ENCODE measurements around the gene NTN5. TPM values are rescaled to one million over a fixed set of nuclear protein-coding genes. Genes with fewer than 3 reads are reported as not detected.

The NTN5 gene
- total and polyA plus RNA-seq, 2 donors (not counting 1 experiment from before 2014, with no cell fraction given): under 0.01 to 0.10 TPM

DNA sequence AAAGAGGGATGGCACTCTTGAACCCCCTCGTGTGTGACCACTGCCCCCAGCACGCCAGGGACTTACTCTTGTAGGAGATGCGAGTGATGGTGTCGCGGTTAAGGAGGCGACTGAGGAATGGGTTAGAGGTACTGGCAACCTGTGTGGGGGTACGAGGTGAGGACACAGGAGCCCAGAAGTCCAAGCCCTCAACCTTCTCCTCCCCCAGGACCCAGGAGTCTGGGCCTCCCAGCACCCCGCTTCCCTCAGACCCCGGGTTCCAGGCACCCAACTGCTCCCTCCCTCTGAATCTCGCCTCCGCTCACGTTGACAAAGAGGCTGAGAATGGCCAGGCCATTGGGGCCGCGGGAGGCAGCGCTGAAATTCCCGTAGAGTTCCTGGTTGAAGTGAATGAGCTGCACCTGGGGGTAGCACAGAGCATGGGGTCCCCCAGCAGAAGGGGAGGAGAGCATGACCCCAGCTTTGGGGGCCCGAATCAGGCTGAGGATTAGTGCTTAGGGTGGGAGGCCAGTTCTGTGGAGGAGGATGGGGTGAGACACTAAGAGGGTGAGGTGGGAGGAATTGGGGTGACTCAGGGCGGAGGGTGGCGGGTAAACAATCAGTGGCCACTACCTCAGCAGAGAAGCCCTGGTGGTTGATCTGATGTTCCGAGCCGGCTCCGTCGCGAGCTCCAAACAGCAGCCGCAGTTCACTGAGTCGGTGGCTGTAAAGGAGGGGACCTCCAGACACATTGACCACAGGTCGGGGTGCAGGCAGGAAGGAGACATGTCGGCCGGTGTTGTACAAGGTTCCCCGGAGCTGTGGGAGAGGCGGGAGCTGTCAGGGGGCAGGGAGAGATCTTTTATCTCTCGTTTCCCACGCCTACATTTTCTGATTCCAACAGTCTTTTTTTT is 33.1 kb downstream of the NTN5 start:
- H2AFZ ChIP-seq (ENCODE audit: low read length): peak overlapping the region; percentile 46
- no peaks in the 10 kb centered on the region for H3K27me3 ChIP-seq (ENCODE audit: control insufficient read depth, insufficient read depth, low read length)
- H4K20me1 ChIP-seq (ENCODE audit: control insufficient read depth, extremely low read depth, insufficient read depth, low read length): no peaks in the 10 kb centered on the region
- no peak overlapping the region for H3K9ac ChIP-seq (ENCODE audit: insufficient read depth, low read length)
- DNase-seq (ENCODE audit: low read depth in 2 of 2): no peak
- H3K27ac ChIP-seq (ENCODE audit: insufficient read depth, low read length): no peak overlapping the region
- no peak for TF ChIP-seq EZH2 (IDR thresholded peaks at IDR 0.05; ENCODE audit: low read length, missing control alignments)
- TF ChIP-seq, protein P1, sequence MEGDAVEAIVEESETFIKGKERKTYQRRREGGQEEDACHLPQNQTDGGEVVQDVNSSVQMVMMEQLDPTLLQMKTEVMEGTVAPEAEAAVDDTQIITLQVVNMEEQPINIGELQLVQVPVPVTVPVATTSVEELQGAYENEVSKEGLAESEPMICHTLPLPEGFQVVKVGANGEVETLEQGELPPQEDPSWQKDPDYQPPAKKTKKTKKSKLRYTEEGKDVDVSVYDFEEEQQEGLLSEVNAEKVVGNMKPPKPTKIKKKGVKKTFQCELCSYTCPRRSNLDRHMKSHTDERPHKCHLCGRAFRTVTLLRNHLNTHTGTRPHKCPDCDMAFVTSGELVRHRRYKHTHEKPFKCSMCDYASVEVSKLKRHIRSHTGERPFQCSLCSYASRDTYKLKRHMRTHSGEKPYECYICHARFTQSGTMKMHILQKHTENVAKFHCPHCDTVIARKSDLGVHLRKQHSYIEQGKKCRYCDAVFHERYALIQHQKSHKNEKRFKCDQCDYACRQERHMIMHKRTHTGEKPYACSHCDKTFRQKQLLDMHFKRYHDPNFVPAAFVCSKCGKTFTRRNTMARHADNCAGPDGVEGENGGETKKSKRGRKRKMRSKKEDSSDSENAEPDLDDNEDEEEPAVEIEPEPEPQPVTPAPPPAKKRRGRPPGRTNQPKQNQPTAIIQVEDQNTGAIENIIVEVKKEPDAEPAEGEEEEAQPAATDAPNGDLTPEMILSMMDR (conservative IDR thresholded peaks at IDR 0.05 in 1 of 2, IDR thresholded peaks at IDR 0.05 in 1 of 2; ENCODE audit: low read depth in 1 of 2, low read length in 2 of 2): no peak
- H3K4me2 ChIP-seq (ENCODE audit: extremely low read depth, insufficient read depth, low read length): no peak overlapping the region
- peaks cover 18% of the 10 kb centered on the region for H3K4me1 ChIP-seq (ENCODE audit: control insufficient read depth, extremely low read depth, insufficient read depth, low read length)
- H3K36me3 ChIP-seq (ENCODE audit: control insufficient read depth, insufficient read depth, low read length): no peaks in the 10 kb centered on the region
- H3K79me2 ChIP-seq (ENCODE audit: control insufficient read depth, insufficient read depth, low read length): no peaks in the 10 kb centered on the region
- no peaks in the 10 kb centered on the region for H3K9me3 ChIP-seq (ENCODE audit: control insufficient read depth, insufficient read depth, low read depth, low read length)
- H3K4me3 ChIP-seq (replicated peaks in 1 of 4; ENCODE audit: control extremely low read depth in 1 of 4, insufficient read depth in 1 of 4, low read depth in 3 of 4, low read length in 4 of 4): no peak overlapping the region

DNA sequence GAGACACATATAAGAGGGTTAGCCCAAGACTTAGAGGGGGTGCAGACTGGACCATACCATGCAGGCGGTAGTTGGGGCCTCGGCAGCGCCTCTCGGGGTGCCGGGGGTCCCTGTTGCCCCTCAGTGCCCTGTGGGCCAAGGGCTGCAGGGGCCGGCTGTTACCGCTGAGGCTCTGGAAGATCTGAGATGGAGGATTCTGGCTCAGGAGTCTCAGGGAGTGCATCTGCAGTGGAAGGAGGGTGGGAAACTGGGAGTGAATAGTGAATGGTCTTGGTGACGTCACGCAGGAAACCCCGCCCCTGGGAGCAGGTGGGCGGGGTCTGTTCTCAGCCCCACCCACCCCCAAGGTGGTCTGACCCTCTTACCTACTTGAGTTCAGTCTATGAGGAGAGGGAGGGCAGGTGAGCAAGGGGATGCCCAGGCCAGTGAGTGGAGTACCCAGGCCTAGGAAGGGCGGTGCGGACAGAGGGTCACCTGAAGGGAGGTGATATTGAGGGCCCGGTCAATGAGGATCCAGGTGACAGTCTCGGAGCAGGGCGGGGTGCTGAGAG is 33.9 kb downstream of the NTN5 start:
- no peaks in the 10 kb centered on the region for H4K20me1 ChIP-seq (ENCODE audit: control insufficient read depth, extremely low read depth, insufficient read depth, low read length)
- H3K79me2 ChIP-seq (ENCODE audit: control insufficient read depth, insufficient read depth, low read length): no peaks in the 10 kb centered on the region
- no peaks in the 10 kb centered on the region for H3K27me3 ChIP-seq (ENCODE audit: control insufficient read depth, insufficient read depth, low read length)
- H3K4me1 ChIP-seq (ENCODE audit: control insufficient read depth, extremely low read depth, insufficient read depth, low read length): peaks cover 24% of the 10 kb centered on the region
- TF ChIP-seq EZH2 (IDR thresholded peaks at IDR 0.05; ENCODE audit: low read length, missing control alignments): no peak
- TF ChIP-seq, protein P1 (conservative IDR thresholded peaks at IDR 0.05 in 1 of 2, IDR thresholded peaks at IDR 0.05 in 1 of 2; ENCODE audit: low read depth in 1 of 2, low read length in 2 of 2): no peak
- no peak overlapping the region for H3K27ac ChIP-seq (ENCODE audit: insufficient read depth, low read length)
- no peak overlapping the region for H3K9ac ChIP-seq (ENCODE audit: insufficient read depth, low read length)
- no peaks in the 10 kb centered on the region for H3K9me3 ChIP-seq (ENCODE audit: control insufficient read depth, insufficient read depth, low read depth, low read length)
- no peak overlapping the region for H2AFZ ChIP-seq (ENCODE audit: low read length)
- DNase-seq (ENCODE audit: low read depth in 2 of 2): no peak
- H3K4me3 ChIP-seq (replicated peaks in 1 of 4; ENCODE audit: control extremely low read depth in 1 of 4, insufficient read depth in 1 of 4, low read depth in 3 of 4, low read length in 4 of 4): peak overlapping the region in 1 of 4 experiments; percentile 81
- no peak overlapping the region for H3K4me2 ChIP-seq (ENCODE audit: extremely low read depth, insufficient read depth, low read length)
- H3K36me3 ChIP-seq (ENCODE audit: control insufficient read depth, insufficient read depth, low read length): no peaks in the 10 kb centered on the region

DNA sequence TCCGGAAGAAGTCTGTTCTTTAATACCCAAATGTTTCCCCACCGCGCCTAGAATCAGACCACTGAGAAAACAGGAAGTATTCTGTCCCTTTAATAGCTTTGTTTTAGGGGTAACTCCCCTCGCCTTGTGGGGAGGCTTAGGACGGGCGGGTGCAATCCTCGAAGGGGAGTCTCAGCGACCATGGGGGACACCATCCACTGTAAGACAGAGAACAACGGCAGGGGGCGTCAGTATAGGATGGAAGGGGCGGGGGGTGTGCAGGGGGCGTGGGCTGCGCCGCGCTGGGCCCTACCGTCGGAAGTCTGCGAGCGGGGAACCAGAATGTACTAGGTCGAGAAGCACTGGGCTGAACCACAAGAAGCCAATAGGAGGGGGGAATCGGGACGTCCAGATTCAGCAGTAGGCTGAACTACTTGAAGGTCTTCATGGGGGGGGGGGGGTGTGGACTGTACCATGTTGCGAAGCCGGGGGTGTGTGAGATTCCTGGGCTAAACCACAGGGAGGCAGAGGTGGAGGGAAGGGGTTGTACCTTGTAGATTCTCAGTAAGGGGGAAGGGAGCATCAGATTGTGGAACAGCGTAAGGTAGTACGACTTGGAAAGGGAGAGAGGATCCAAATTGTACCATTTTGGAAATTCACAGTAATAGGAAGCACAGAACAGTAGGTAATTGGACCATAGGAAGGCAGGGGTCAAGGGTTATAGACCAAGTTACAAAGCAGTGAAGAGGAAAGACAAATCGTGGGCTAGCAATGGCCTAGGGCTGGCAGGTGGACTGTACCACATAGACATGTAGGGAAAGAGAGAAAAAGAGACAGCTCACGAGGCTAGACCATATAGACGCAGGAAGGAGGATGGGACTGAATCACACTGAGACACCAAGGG is 34.6 kb downstream of the NTN5 start:
- H3K9ac ChIP-seq (ENCODE audit: insufficient read depth, low read length): peak overlapping the region; percentile 72
- H3K4me3 ChIP-seq (replicated peaks in 1 of 4; ENCODE audit: control extremely low read depth in 1 of 4, insufficient read depth in 1 of 4, low read depth in 3 of 4, low read length in 4 of 4): peak overlapping the region; percentile 50 to 81 (median 64)
- DNase-seq (ENCODE audit: low read depth in 2 of 2): peak; percentile 96 to 97
- no peak for TF ChIP-seq EZH2 (IDR thresholded peaks at IDR 0.05; ENCODE audit: low read length, missing control alignments)
- TF ChIP-seq, protein P1 (conservative IDR thresholded peaks at IDR 0.05 in 1 of 2, IDR thresholded peaks at IDR 0.05 in 1 of 2; ENCODE audit: low read depth in 1 of 2, low read length in 2 of 2): peak in 1 of 2 donors; percentile 20
- H3K79me2 ChIP-seq (ENCODE audit: control insufficient read depth, insufficient read depth, low read length): no peaks in the 10 kb centered on the region
- no peaks in the 10 kb centered on the region for H3K36me3 ChIP-seq (ENCODE audit: control insufficient read depth, insufficient read depth, low read length)
- H3K27ac ChIP-seq (ENCODE audit: insufficient read depth, low read length): peak overlapping the region; percentile 90
- peak overlapping the region; percentile 69 for H3K4me2 ChIP-seq (ENCODE audit: extremely low read depth, insufficient read depth, low read length)
- peaks cover 30% of the 10 kb centered on the region for H3K4me1 ChIP-seq (ENCODE audit: control insufficient read depth, extremely low read depth, insufficient read depth, low read length)
- H3K27me3 ChIP-seq (ENCODE audit: control insufficient read depth, insufficient read depth, low read length): no peaks in the 10 kb centered on the region
- H4K20me1 ChIP-seq (ENCODE audit: control insufficient read depth, extremely low read depth, insufficient read depth, low read length): no peaks in the 10 kb centered on the region
- H2AFZ ChIP-seq (ENCODE audit: low read length): peak overlapping the region; percentile 53
- no peaks in the 10 kb centered on the region for H3K9me3 ChIP-seq (ENCODE audit: control insufficient read depth, insufficient read depth, low read depth, low read length)

Data from fibroblast of lung (primary cell).